Liver (tissue), 9 donors: Measurements from ENCODE around the gene DERL2. TPM values are rescaled to one million over a fixed set of nuclear protein-coding genes. Genes with fewer than 3 reads are reported as not detected.

Experiments used
- DNase-seq: peaks from one replicate; pipeline ENCODE4 v3.0.0-alpha.2; 2017; ENCODE audit warnings: low spot score
- H3K27ac ChIP-seq, 2 donors: one replicate each; pipeline ENCODE4 v1.7.0; 2013; ENCODE audit warnings: inconsistent platforms in 2 of 2, low read length in 2 of 2, control low read depth in 1 of 2, low read depth in 1 of 2, mild to moderate bottlenecking in 1 of 2
- H3K27me3 ChIP-seq, 4 donors: one replicate each; pipeline versions ENCODE4 v1.6.1 to v1.7.0; 2013; ENCODE audit warnings: low read length in 3 of 4, inconsistent platforms in 1 of 4, mild to moderate bottlenecking in 1 of 4, moderate library complexity in 1 of 4; ENCODE audit not compliant: control insufficient read depth in 4 of 4, insufficient read depth in 4 of 4
- H3K36me3 ChIP-seq, 4 donors: one replicate each; pipeline versions ENCODE4 v1.6.1 to v1.7.0; 2013; ENCODE audit warnings: low read length in 3 of 4, mild to moderate bottlenecking in 3 of 4, low read depth in 1 of 4, moderate library complexity in 1 of 4; ENCODE audit not compliant: control insufficient read depth in 4 of 4, insufficient read depth in 3 of 4
- H3K4me1 ChIP-seq, 4 donors: one replicate each; pipeline versions ENCODE4 v1.6.1 to v1.7.0; 2013; ENCODE audit warnings: low read length in 3 of 4, mild to moderate bottlenecking in 3 of 4, moderate library complexity in 1 of 4; ENCODE audit not compliant: control insufficient read depth in 4 of 4, insufficient read depth in 4 of 4
- H3K4me3 ChIP-seq, 3 donors: one replicate each; pipeline versions ENCODE4 v1.6.1 to v1.7.0; 2013; ENCODE audit warnings: low read length in 3 of 3, control low read depth in 1 of 3, low read depth in 1 of 3, mild to moderate bottlenecking in 1 of 3
- H3K9ac ChIP-seq, 2 donors: one replicate each; pipeline ENCODE4 v1.7.0; 2013; ENCODE audit warnings: low read length in 2 of 2, mild to moderate bottlenecking in 2 of 2, moderate library complexity in 2 of 2, control low read depth in 1 of 2, low read depth in 1 of 2
- H3K9me3 ChIP-seq, 4 donors: one replicate each; pipeline versions ENCODE4 v1.6.1 to v1.7.0; 2013; ENCODE audit warnings: low read length in 3 of 4; ENCODE audit not compliant: control insufficient read depth in 4 of 4
- ATF3 ChIP-seq: IDR thresholded peaks from 2 replicates; pipeline ENCODE4 v1.6.1; 2016; ENCODE audit warnings: antibody characterized with exemption
- CTCF ChIP-seq: fragments of 150-350 bp; IDR thresholded peaks from 2 replicates; pipeline ENCODE4 v1.5.1; 2017; ENCODE audit warnings: improper control_type of control experiment, low read depth, low read length; ENCODE audit not compliant: missing input control
- EGR1 ChIP-seq, 2 donors: IDR thresholded peaks; 2 replicates each; pipeline ENCODE4 v1.6.1; 2016 to 2018; ENCODE audit warnings: antibody characterized with exemption in 2 of 2, low read depth in 2 of 2
- FOXA1 ChIP-seq: IDR thresholded peaks from 2 replicates; pipeline ENCODE4 v1.6.1; 2016; ENCODE audit warnings: antibody characterized with exemption
- FOXA2 ChIP-seq: IDR thresholded peaks from 2 replicates; pipeline ENCODE4 v1.6.1; 2016; ENCODE audit warnings: antibody characterized with exemption
- GABPA ChIP-seq, 2 donors: IDR thresholded peaks in 1 of 2; conservative IDR thresholded peaks in 1 of 2; 2 replicates each; pipeline ENCODE4 v1.6.1; 2016; ENCODE audit warnings: antibody characterized with exemption in 2 of 2, mild to moderate bottlenecking in 1 of 2, moderate library complexity in 1 of 2
- HNF4A ChIP-seq, 2 donors: conservative IDR thresholded peaks; 2 replicates each; pipeline ENCODE4 v1.6.1; 2016; ENCODE audit warnings: antibody characterized with exemption in 2 of 2, mild to moderate bottlenecking in 2 of 2
- HNF4G ChIP-seq: IDR thresholded peaks from 2 replicates; pipeline ENCODE4 v1.6.1; 2016; ENCODE audit warnings: antibody characterized with exemption
- MAX ChIP-seq: IDR thresholded peaks from 2 replicates; pipeline ENCODE4 v1.6.1; 2016; ENCODE audit warnings: antibody characterized with exemption
- NR2F2 ChIP-seq: IDR thresholded peaks from 2 replicates; pipeline ENCODE4 v1.6.1; 2016; ENCODE audit warnings: antibody characterized with exemption
- REST ChIP-seq: IDR thresholded peaks from 2 replicates; pipeline ENCODE4 v1.6.1; 2016; ENCODE audit warnings: antibody characterized with exemption, mild to moderate bottlenecking
- RXRA ChIP-seq, 2 donors: IDR thresholded peaks; 2 replicates each; pipeline ENCODE4 v1.6.1; 2017 to 2018; ENCODE audit warnings: antibody characterized with exemption in 2 of 2, mild to moderate bottlenecking in 1 of 2
- SP1 ChIP-seq: IDR thresholded peaks from 2 replicates; pipeline ENCODE4 v1.6.1; 2018; ENCODE audit warnings: antibody characterized with exemption, mild to moderate bottlenecking
- TAF1 ChIP-seq: conservative IDR thresholded peaks from 2 replicates; pipeline ENCODE4 v1.6.1; 2016; ENCODE audit warnings: antibody characterized with exemption, mild to moderate bottlenecking
- YY1 ChIP-seq: IDR thresholded peaks from 2 replicates; pipeline ENCODE4 v1.6.1; 2016; ENCODE audit warnings: antibody characterized with exemption, mild to moderate bottlenecking
- ZBTB33 ChIP-seq: IDR thresholded peaks from 2 replicates; pipeline ENCODE4 v1.6.1; 2016; ENCODE audit warnings: antibody characterized with exemption
- WGBS: extraction: QIAGEN DNeasy Blood & Tissue Kit; methylation state at CpG from one replicate; pipeline ENCODE4 v1.1.7; 2013; 5-methylcytosine and 5-hydroxymethylcytosine counted together
- polyA plus RNA-seq, 2 donors: library from polyadenylated mRNA; stranded (reverse) in 1 of 2; unstranded in 1 of 2; fragments of 200-250 nt in 1 of 2; fragments of >200 nt in 1 of 2; fragmentation: Nextera tagmentation in 1 of 2; extraction: Ambion mirVana in 1 of 2; gene quantifications; one replicate each; pipeline versions ENCODE4 v1.2.1 to v1.2.3, GENCODE V29; 2013 to 2015
- total RNA-seq, 2 donors: library from RNA; depleted of rRNA; stranded (reverse); fragments of >200 nt; gene quantifications; one replicate each; pipeline ENCODE4 v1.2.3, GENCODE V29; 2014
- donor health status: healthy.
- donor health status: healthy.
- donor health status: healthy.
- donor health status: healthy.
- donor health status: healthy.

The DERL2 gene
- total and polyA plus RNA-seq, 4 donors = 35.8 to 75.3 (median 45.9) TPM

- H3K4me3 ChIP-seq = no peak overlapping the region
- no peak overlapping the region for H3K27ac ChIP-seq
- TF ChIP-seq CTCF = no peak
- no peak for TF ChIP-seq HNF4G
- TF ChIP-seq NR2F2 = no peak
- TF ChIP-seq HNF4A (conservative IDR thresholded peaks at IDR 0.05) = no peak
- no peak for TF ChIP-seq FOXA2
- TF ChIP-seq RXRA (IDR thresholded peaks at IDR 0.05) = no peak
- no peak for TF ChIP-seq GABPA (IDR thresholded peaks at IDR 0.05 in 1 of 2, conservative IDR thresholded peaks at IDR 0.05 in 1 of 2)
- no peak for TF ChIP-seq ATF3
- TF ChIP-seq EGR1 (IDR thresholded peaks at IDR 0.05; ENCODE audit: low read depth in 2 of 2) = no peak
- no peak for TF ChIP-seq FOXA1
- TF ChIP-seq MAX = no peak
- TF ChIP-seq SP1 = no peak
- WGBS = 26% methylated on average over 44 of the region's 44 CpGs
- peaks cover 0 to 4% (median 2%) of the 10 kb centered on the region in 4 donors for H3K27me3 ChIP-seq
- H3K9me3 ChIP-seq = peaks cover 0 to 4% (median 3%) of the 10 kb centered on the region in 4 donors
- no peak for DNase-seq
- H3K36me3 ChIP-seq = no peaks in the 10 kb centered on the region
- H3K4me1 ChIP-seq = peaks cover 0 to 10% (median 0%) of the 10 kb centered on the region in 4 donors
- no peak overlapping the region for H3K9ac ChIP-seq
Measured at GRCh38 chr17:5499476-5500231, 13.7 kb upstream of the DERL2 start.

GRCh38 chr17:5492970-5493369 is 7.0 kb upstream of the DERL2 start:
- H3K9ac ChIP-seq = no peak overlapping the region
- peaks cover 2 to 29% (median 17%) of the 10 kb centered on the region in 4 donors for H3K36me3 ChIP-seq
- no peak overlapping the region for H3K27ac ChIP-seq
- H3K4me3 ChIP-seq = no peak overlapping the region
- H3K27me3 ChIP-seq = no peaks in the 10 kb centered on the region
- no peak for DNase-seq
- WGBS = 97% methylated on average over 2 of the region's 2 CpGs
- TF ChIP-seq YY1 (no peak), TAF1 (no peak), SP1 (no peak), NR2F2 (no peak)
- H3K9me3 ChIP-seq = peaks cover 4 to 11% (median 8%) of the 10 kb centered on the region in 4 donors
- no peaks in the 10 kb centered on the region for H3K4me1 ChIP-seq

- no peak overlapping the region for H3K9ac ChIP-seq
- peaks cover 4 to 25% (median 18%) of the 10 kb centered on the region in 4 donors for H3K4me1 ChIP-seq
- H3K27me3 ChIP-seq = no peaks in the 10 kb centered on the region
- H3K9me3 ChIP-seq = peaks cover 1 to 6% (median 6%) of the 10 kb centered on the region in 4 donors
- H3K36me3 ChIP-seq = peaks cover 2 to 33% (median 20%) of the 10 kb centered on the region in 4 donors
- no peak overlapping the region for H3K27ac ChIP-seq
- H3K4me3 ChIP-seq = no peak overlapping the region
- WGBS = 89% methylated on average over 8 of the region's 8 CpGs
- no peak for DNase-seq
- TF ChIP-seq SP1 (no peak), GABPA (IDR thresholded peaks at IDR 0.05 in 1 of 2, conservative IDR thresholded peaks at IDR 0.05 in 1 of 2) (no peak), ZBTB33 (no peak), FOXA1 (no peak), HNF4G (no peak), RXRA (IDR thresholded peaks at IDR 0.05) (no peak), CTCF (no peak), EGR1 (IDR thresholded peaks at IDR 0.05; ENCODE audit: low read depth in 2 of 2) (no peak), REST (no peak)
Measured at GRCh38 chr17:5488752-5489151, 2.8 kb upstream of the DERL2 start.
